KOPT-K1 (cell line): ENCODE data around the gene CCL19.

Experiments
- H3K27ac ChIP-seq: fragments of 200-600 bp; sonication (generic); 2 replicates; pipeline ENCODE4 v1.5.1; 2016; ENCODE audit warnings: antibody characterized with exemption, mild to moderate bottlenecking, low read depth, low read length; ENCODE audit not compliant: poor library complexity, severe bottlenecking
- H3K36me3 ChIP-seq: fragments of 200-600 bp; sonication (generic); 2 replicates; pipeline ENCODE4 v1.5.1; 2017; ENCODE audit warnings: antibody characterized with exemption, mild to moderate bottlenecking, low read length, moderate library complexity; ENCODE audit not compliant: insufficient read depth
- H3K9me3 ChIP-seq: fragments of 200-600 bp; sonication (generic); 2 replicates; pipeline ENCODE4 v1.5.1; 2017; ENCODE audit warnings: antibody characterized with exemption, low read length, mild to moderate bottlenecking; ENCODE audit not compliant: insufficient read depth, poor library complexity, severe bottlenecking

Gene CCL19

DNA sequence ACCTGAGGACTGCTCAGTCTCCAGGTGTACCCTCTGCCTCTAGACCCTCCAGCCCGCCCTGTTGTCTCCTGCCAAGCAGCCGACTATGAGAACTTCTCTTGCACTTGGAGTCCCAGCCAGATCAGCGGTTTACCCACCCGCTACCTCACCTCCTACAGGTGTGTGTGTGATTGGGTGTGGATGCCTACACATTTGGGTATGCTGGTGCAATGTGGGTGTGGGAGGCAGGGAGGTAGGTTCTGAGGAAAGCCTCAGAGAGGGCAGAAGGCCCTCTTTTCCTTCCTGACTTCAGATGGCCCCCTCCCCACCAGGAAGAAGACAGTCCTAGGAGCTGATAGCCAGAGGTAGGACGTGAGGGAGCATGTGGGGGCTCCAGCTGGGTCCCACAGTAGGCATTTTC lies 34.1 kb downstream of the CCL19 start:
- Histone ChIP-seq H3K27ac (no peak overlapping the region), H3K36me3 (no peaks in the 10 kb centered on the region), H3K9me3 (no peaks in the 10 kb centered on the region)

DNA sequence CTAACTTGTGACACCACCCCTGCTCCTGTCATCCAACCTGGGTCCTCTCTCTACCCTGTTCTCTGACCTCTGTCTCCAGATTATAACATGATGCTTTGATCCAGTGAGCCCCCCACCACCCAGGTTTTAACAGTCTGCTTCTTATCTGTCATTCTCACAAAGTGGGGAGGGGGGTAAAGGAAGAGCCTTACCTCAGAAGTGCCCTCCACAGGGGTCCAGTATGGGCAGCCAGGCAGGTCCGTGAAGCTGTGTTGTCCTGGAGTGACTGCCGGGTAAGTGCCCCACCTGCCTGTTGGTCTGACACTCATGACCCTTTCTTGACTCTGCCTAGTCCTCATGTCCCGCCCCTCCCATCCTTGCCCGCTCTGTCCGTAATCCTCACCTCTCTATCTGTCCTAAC lies 35.7 kb downstream of the CCL19 start:
- H3K9me3 ChIP-seq: no peaks in the 10 kb centered on the region
- no peak overlapping the region for H3K27ac ChIP-seq
- H3K36me3 ChIP-seq: peaks cover 8% of the 10 kb centered on the region; the same call in 1 of the 2 replicates

DNA sequence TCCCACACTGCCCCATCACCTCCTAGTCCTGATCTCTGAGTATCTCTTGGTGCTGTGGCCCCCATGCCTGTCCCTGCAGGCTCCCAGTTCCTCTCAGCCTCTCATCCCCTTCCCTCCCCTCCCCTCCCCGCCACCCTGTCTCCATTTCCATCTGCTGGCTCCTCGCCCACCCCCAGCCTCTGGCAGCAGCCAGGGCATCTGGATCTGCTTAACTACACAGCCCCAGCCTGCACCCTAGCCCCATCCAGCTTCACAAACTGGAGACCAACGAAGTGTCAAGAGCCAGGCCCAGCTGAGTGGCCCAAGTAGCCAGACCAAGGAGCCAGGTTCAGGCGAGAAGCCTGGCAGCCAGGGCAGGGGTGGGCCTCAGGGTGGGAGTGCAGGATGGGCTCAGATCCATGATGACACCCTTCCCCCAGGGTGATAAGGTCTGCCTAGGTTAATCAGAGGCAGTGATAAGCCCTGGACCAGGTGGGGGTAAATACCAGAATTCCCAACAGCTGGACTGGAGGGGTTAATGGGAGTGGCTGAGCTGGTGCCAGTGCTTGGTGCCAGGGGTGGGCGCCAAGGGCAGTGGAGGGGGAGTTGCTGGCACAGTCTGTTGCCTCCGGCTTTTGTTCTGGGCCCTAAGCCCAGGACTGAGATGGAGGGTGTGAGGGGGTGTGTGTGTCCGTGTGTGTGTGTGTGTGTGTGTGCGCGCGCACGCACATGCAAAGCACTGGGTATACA lies 36.6 kb downstream of the CCL19 start:
- peaks cover 18% of the 10 kb centered on the region for H3K36me3 ChIP-seq
- no peak overlapping the region for H3K27ac ChIP-seq
- no peaks in the 10 kb centered on the region for H3K9me3 ChIP-seq

DNA sequence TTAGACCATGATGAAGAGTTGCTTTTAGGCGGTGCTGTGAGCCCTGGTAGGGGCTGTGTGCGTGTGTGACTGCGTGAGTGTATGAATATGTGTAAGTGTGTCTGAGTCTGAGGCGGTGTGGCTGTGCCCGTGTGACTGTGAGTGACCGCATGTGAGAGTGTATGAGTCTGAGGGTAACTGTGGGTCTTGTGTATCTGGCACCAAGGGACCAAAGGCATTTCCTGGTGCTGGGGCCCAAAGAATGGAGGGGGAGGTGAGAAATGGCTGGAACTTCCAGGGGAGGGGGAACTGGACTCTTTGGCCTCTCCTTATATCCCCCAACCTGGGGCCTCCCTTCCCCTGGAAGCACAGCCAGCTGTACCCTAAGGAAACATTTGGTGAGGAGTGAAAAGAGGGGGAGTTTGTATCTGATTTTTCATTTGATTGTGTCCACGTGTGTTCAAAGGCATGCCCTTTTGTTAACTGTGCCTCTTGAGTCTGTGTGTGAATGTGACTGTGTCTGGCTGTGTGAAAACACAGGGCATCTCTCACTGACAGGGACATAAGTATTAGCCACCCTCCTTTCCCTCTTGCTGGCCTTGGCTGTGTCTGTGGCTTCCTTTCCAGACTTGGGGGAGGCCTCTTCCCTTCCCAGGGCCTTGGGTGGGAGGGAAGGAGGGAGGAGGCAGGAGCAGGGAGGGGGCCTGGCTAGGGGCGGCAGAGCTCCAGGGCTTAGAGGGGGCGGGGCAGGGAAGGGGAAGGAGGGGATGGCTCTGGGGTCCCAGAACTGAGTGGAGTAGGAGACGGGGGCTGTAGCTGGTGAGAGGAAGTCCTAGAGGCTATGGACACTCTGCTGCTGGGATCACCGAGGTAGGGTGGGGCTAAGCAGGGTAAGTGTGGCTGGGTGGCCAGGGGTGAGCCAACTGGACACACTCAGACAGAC lies 37.7 kb downstream of the CCL19 start:
- H3K27ac ChIP-seq: no peak overlapping the region
- H3K36me3 ChIP-seq: peaks cover 28% of the 10 kb centered on the region
- H3K9me3 ChIP-seq: no peaks in the 10 kb centered on the region

DNA sequence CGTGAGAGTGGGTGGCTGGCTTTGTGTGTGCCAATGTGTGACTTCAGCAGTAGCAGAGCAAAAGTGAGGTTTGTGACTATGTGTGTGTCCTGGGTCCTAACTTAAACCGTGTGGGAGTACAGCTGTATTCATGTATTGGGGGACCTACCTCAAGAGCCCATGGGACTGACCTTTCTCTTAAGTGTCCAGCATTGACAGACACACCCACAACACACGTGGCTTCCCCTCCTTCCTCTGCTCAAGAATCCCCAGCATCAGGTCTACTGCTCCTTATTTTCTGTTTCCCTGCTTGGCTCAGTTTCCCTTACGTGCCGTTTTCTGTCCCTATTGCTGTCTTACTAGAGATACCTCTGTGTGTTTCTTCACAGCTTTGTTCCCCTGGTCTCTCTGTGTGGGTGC lies 38.5 kb downstream of the CCL19 start:
- Histone ChIP-seq H3K27ac (no peak overlapping the region), H3K36me3 (peaks cover 33% of the 10 kb centered on the region)

DNA sequence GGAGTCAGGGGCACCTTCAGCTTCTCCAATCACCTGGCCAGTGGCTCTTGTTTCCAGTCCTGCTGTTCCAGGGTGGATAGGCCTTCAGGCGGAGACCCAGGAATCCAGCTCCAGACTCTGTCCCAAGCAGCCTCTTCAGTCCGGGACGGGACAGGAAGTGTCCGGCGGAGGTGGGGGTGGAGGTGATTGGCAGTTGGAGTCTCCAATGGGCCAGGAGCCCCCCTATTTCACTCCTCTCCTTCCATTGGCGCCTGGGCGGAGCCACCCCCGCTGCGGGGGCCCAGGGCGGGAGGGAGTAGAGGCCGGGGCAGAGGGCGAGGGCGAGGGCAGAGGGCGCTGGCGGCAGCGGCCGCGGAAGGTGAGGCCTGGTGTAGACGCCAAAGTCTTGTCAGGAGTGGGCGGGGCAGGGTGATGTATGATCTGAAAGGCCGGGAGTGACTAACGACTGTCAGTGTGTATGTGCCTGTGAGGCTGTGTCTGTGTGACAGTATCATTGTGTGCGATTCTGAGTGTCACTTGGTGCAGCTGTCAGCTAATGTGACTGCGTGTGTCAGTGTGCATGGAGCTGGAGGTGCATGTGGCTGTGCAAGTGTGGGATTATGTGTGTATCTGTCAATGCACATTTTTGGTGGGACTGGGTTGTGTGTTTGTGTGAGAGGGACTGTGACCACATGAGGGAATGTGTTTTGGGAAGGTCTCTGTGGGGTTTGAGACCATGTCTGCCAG lies 39.0 kb downstream of the CCL19 start, which contains the start of gene IL11RA:
IL11RA (plus strand) TSS at position 310 of the 726 bp plus-strand sequence. CDS start 3,033 bp downstream, outside the sequence.
- no peaks in the 10 kb centered on the region for H3K9me3 ChIP-seq
- no peak within 1 kb of the TSS for H3K27ac ChIP-seq
- H3K36me3 ChIP-seq: peaks cover 33% of the 10 kb centered on the region

More for the DNA sequence above, 38.5 kb downstream of the CCL19 start:
- H3K9me3 ChIP-seq: no peaks in the 10 kb centered on the region

DNA sequence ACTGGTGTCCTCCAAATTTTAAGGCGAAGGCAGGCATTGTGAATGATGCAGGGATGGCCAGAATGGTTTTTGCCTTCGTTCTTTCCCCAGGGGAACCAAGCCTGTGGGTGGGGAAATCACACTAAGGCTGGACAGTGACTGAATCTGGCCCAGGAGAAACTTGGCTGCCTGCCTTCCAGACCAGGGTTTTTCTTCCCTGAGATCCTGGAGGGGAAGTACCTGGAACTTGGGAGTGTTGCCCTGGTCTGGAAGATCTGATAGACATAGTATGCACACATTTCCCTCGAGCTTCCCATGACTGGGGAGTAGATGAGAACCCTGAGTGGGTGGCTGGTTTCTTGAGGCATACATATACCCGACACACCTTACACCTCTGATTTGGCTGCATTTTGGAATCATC lies 39.8 kb downstream of the CCL19 start:
- Histone ChIP-seq H3K27ac (no peak overlapping the region), H3K9me3 (no peaks in the 10 kb centered on the region), H3K36me3 (peaks cover 33% of the 10 kb centered on the region)

DNA sequence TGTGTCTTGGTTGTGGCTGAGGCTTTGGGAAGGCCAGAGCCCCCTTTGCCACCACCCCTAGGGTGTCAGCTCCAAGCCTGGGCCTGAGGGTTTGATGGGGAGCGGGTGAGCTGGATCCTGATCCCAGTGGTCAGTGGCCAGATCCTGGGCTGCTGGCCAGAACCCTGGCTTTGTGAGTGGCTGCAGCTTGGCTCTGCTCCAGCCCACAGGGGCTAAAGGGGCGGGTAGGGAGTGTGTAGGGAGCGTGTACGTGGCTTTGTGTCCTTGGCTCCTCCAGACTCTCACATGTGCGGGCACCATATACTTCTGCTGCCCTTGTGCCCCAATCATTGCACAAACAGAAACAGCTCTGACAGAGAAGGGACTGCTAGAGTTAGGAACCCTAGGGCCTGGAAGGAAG lies 40.3 kb downstream of the CCL19 start:
- H3K27ac ChIP-seq: no peak overlapping the region

DNA sequence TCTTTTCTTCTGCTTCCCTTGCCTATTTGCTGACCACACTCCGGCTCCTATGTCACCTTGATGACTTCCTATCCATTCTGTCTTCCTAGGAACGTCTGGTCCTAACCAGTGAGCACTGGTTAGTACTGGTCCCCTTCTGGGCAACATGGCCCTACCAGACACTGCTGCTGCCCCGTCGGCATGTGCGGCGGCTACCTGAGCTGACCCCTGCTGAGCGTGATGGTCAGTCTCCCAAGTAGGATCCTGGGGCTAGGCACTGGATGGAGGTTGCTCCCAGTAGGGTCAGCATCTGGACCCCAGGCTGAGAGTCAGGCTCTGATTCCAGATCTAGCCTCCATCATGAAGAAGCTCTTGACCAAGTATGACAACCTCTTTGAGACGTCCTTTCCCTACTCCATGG lies 42.4 kb downstream of the CCL19 start:
- Histone ChIP-seq H3K36me3 (peaks cover 33% of the 10 kb centered on the region), H3K9me3 (no peaks in the 10 kb centered on the region), H3K27ac (no peak overlapping the region)

More for the DNA sequence above, 40.3 kb downstream of the CCL19 start:
- no peaks in the 10 kb centered on the region for H3K9me3 ChIP-seq
- H3K36me3 ChIP-seq: peaks cover 33% of the 10 kb centered on the region

DNA sequence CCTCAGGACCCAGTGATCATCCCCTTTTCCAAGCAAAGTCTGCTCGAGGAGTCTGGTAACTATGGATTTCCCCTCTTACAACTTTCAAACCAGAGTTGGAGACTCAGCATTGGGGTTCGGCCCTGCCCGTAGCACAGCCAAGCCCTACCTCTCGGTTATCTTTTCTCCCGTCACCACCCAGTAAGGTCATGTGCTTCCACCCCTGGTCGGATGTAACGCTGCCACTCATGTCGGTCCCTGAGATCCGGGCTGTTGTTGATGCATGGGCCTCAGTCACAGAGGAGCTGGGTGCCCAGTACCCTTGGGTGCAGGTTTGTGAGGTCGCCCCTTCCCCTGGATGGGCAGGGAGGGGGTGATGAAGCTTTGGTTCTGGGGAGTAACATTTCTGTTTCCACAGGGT lies 43.4 kb downstream of the CCL19 start:
- H3K9me3 ChIP-seq: no peaks in the 10 kb centered on the region
- H3K27ac ChIP-seq: peak overlapping the region; percentile 79

DNA sequence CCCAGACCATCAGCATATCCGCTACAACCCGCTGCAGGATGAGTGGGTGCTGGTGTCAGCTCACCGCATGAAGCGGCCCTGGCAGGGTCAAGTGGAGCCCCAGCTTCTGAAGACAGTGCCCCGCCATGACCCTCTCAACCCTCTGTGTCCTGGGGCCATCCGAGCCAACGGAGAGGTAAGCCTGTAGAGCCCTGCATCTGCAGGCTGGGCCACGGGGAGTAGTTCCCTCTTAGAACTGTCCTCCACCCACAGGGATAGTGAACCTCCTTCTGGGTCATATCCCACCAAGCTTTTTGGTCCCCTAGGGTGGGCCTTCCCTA lies 44.0 kb downstream of the CCL19 start:
- Histone ChIP-seq H3K27ac (peak overlapping the region; percentile 79), H3K36me3 (peaks cover 33% of the 10 kb centered on the region), H3K9me3 (no peaks in the 10 kb centered on the region)

More for the DNA sequence above, 43.4 kb downstream of the CCL19 start:
- peaks cover 33% of the 10 kb centered on the region for H3K36me3 ChIP-seq

DNA sequence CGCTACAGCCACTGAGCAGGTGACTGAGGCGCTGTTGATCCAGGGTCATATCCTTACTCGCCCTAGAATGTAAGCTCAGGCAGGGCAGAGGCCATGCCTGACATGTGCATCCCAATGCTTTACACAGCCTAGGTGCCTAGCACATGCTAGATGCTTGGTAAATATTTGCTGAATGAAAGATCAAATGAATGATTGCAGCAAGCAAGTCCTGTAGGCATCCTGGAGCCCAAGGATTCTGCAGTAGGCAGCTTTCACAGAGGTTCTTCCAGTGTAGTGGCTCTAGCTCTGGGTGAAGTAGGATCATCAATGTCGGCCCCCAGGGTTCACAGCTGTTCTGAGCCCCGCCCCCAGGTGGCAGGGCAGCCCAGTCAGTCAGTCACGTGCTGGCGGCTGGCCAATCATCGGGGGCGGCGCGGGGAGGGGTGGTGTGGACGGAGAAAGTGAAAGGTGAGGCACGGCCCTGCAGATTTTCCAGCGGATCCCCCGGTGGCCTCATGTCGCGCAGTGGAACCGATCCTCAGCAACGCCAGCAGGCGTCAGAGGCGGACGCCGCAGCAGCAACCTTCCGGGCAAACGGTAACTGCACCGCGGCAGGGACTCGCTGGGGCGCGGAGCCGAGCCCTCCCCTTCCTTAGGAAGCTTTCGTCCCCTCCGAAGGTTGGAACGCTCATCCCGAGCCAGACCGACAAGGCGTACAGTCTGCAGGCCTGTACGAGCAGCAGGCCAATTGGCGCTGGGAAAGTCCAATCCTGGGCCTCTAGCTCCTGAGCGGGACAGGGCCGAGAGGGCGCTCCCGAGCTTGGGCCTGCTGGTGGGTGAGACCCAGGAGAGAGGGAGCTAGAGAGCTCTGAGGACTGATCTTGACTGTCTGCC lies 44.6 kb downstream of the CCL19 start, which contains the start of gene GALT:
GALT (plus strand) TSS at position 465 of the 873 bp plus-strand sequence; CDS start at position 495, 30 bp downstream.
- Histone ChIP-seq H3K36me3 (peaks cover 31% of the 10 kb centered on the region), H3K27ac (peak within 1 kb of the TSS; percentile 79), H3K9me3 (no peaks in the 10 kb centered on the region)

DNA sequence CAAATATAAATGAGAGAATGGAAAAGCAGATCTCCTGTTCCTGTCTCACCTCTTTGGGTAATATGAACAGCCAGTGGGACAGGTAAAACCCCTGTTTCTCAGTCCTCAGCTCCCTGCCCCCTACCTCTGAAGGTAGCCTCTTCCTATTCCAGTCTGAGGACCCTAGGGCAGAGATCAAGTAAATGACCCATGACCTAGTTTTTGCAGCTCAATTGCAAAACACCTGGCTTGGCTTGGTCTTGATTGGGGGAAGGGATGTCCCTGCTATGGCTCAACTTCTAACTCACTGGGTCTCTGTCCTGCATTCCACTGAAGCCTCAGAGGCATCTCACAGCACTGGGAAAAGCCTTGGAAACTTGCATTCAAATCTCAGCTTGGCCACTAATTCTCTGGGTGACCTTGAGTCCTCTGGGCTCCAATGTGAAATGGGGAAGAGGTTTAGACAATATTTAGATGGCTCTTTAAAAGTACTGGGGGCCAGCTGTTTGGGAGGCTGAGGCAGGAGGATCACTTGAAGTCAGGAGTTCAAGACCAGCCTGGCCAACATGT lies 46.2 kb downstream of the CCL19 start:
- peaks cover 19% of the 10 kb centered on the region for H3K36me3 ChIP-seq
- H3K27ac ChIP-seq: no peak overlapping the region
- H3K9me3 ChIP-seq: no peaks in the 10 kb centered on the region

DNA sequence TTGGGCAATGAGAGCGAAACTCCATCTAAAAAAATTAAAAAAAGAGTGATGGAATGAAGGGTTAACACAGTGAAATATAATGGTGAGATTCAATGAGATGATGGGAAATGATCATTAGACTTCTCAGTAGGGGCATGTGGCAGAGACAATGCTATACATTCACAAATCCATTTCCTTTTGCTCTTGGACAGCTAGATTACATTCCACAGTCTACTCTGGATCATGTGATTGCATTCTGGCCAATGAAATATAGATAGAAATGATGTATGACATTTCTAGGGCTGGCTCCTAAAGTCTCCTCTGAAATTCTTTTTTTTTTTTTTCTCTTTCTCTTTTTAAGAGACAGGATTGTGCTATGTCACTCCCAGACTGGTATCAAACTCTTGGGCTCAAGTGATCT lies 48.4 kb downstream of the CCL19 start:
- H3K36me3 ChIP-seq: no peaks in the 10 kb centered on the region
- H3K27ac ChIP-seq: no peak overlapping the region
- no peaks in the 10 kb centered on the region for H3K9me3 ChIP-seq
